Tibial nerve (tissue), 4 donors: ENCODE data around the gene AHR. TPM values are rescaled to one million over a fixed set of nuclear protein-coding genes. Genes with fewer than 3 reads are reported as not detected.
"Not testable (repeated sequence)": the region's sequence is repeated elsewhere in the genome, so short reads cannot be mapped to it uniquely, and the experiment has no call there.

Experiments used
- DNase-seq, 2 donors: peaks; one replicate each; pipeline ENCODE4 v3.0.0-alpha.2; 2019; ENCODE audit warnings: low spot score in 2 of 2
- H3K27ac ChIP-seq, 4 donors: fragments of 200-600 bp; sonication (generic) in 3 of 4; one replicate each; pipeline ENCODE4 v1.5.1; 2017 to 2019; ENCODE audit warnings: mild to moderate bottlenecking in 1 of 4
- H3K27me3 ChIP-seq, 2 donors: fragments of 200-600 bp; sonication (generic) in 1 of 2; one replicate each; pipeline versions ENCODE4 v1.5.1 to v1.6.0; 2017 to 2019
- H3K36me3 ChIP-seq, 3 donors: fragments of 200-600 bp; sonication (generic); one replicate each; pipeline ENCODE4 v1.5.1; 2018 to 2019
- H3K4me1 ChIP-seq, 4 donors: fragments of 200-600 bp; sonication (generic) in 3 of 4; one replicate each; pipeline ENCODE4 v1.5.1; 2017 to 2019
- H3K4me3 ChIP-seq, 4 donors: fragments of 200-600 bp; sonication (generic) in 3 of 4; one replicate each; pipeline ENCODE4 v1.5.1; 2017 to 2019; ENCODE audit warnings: mild to moderate bottlenecking in 1 of 4, moderate library complexity in 1 of 4
- H3K9me3 ChIP-seq, 4 donors: fragments of 200-600 bp; sonication (generic) in 3 of 4; one replicate each; pipeline ENCODE4 v1.5.1; 2017 to 2019
- CTCF ChIP-seq, 5 experiments: fragments of 200-600 bp in 3 of 5; fragments of 450-650 bp in 2 of 5; sonication (generic) in 3 of 5; IDR thresholded peaks; one replicate each; pipeline ENCODE4 v1.5.1; 2016 to 2019; ENCODE audit warnings: antibody characterized with exemption in 5 of 5, mild to moderate bottlenecking in 3 of 5, moderate library complexity in 2 of 5
- EP300 ChIP-seq, 2 donors: sonication (generic); formaldehyde crosslinking; IDR thresholded peaks; one replicate each; pipeline ENCODE4 v1.6.1; 2017; ENCODE audit warnings: antibody characterized with exemption in 2 of 2, mild to moderate bottlenecking in 1 of 2
- POLR2A ChIP-seq, 2 donors: fragments of 450-650 bp; IDR thresholded peaks; one replicate each; pipeline ENCODE4 v1.6.1; 2017; ENCODE audit warnings: antibody characterized with exemption in 2 of 2, mild to moderate bottlenecking in 2 of 2, moderate library complexity in 2 of 2
- WGBS, 2 donors: methylation state at CpG; one replicate each; pipeline ENCODE4 v1.1.5; 2018; 5-methylcytosine and 5-hydroxymethylcytosine counted together
- small RNA-seq: library from RNA; depleted of rRNA; stranded (forward); fragments of <200 nt; gene quantifications from one replicate; pipeline ENCODE3, GENCODE V24; 2016
- total RNA-seq, 4 donors: library from RNA; depleted of rRNA; stranded (reverse); fragments of >200 nt; gene quantifications; one replicate each; pipeline ENCODE4 v1.1.0, GENCODE V29; 2016

AHR gene
- total RNA-seq, 4 donors from 2014 or later = 188 to 372 (median 296) TPM

GRCh38 chr7:17391366-17391765 is 92.9 kb downstream of the AHR start:
- peaks cover 0 to 13% (median 0%) of the 10 kb centered on the region in 4 donors for H3K9me3 ChIP-seq
- no peak for DNase-seq
- 93 to 95% methylated on average over 2 of the region's 2 CpGs for WGBS, 2 donors
- TF ChIP-seq CTCF (IDR thresholded peaks at IDR 0.05) = no peak
- TF ChIP-seq EP300 (IDR thresholded peaks at IDR 0.05) = no peak
- no peak for TF ChIP-seq POLR2A (IDR thresholded peaks at IDR 0.05)
- H3K27me3 ChIP-seq = no peaks in the 10 kb centered on the region
- no peak overlapping the region for H3K4me3 ChIP-seq
- peaks cover 0 to 9% (median 0%) of the 10 kb centered on the region in 4 donors for H3K4me1 ChIP-seq
- H3K27ac ChIP-seq = no peak overlapping the region
- peaks cover 0 to 9% (median 0%) of the 10 kb centered on the region in 3 donors for H3K36me3 ChIP-seq

- H3K27ac ChIP-seq = no peak overlapping the region
- H3K27me3 ChIP-seq = no peaks in the 10 kb centered on the region
- TF ChIP-seq POLR2A (IDR thresholded peaks at IDR 0.05) (no peak), EP300 (IDR thresholded peaks at IDR 0.05) (no peak), CTCF (IDR thresholded peaks at IDR 0.05) (no peak)
- H3K4me1 ChIP-seq = peaks cover 0 to 9% (median 0%) of the 10 kb centered on the region in 4 donors
- H3K9me3 ChIP-seq = peaks cover 0 to 13% (median 0%) of the 10 kb centered on the region in 4 donors
- WGBS, 2 donors = 71 to 84% methylated on average over 1 of the region's 1 CpG
- H3K4me3 ChIP-seq = no peak overlapping the region
- H3K36me3 ChIP-seq = peaks cover 0 to 9% (median 0%) of the 10 kb centered on the region in 3 donors
- no peak for DNase-seq
These were observed 94.4 kb downstream of the AHR start for GRCh38 chr7:17392846-17393245.

- H3K9me3 ChIP-seq = peaks cover 0 to 13% (median 0%) of the 10 kb centered on the region in 4 donors
- DNase-seq, H3K36me3 ChIP-seq, H3K27ac ChIP-seq, H3K27me3 ChIP-seq, H3K4me1 ChIP-seq, H3K4me3 ChIP-seq: not testable (repeated sequence)
- 72 to 85% methylated on average over 4 of the region's 4 CpGs for WGBS, 2 donors
These were observed 96.1 kb downstream of the AHR start for GRCh38 chr7:17394563-17394962.

Small RNAs within 50 kb of the gene (small RNA-seq; reads per million reads assigned to genes)
- gene RF00092 = not detected
